Amygdala (tissue), 56 donors: Measurements from ENCODE around the gene CDYL2.
A peak's percentile ranks its signal among the peaks of the same experiment; 100 is the strongest.
"Not testable (repeated sequence)": the region's sequence is repeated elsewhere in the genome, so short reads cannot be mapped to it uniquely, and the experiment has no call there.

Experiments used
- DNase-seq, 56 donors: peaks; one replicate each; lab custom pipeline; 2025; lab: John Stamatoyannopoulos, UW

Gene CDYL2, protein sequence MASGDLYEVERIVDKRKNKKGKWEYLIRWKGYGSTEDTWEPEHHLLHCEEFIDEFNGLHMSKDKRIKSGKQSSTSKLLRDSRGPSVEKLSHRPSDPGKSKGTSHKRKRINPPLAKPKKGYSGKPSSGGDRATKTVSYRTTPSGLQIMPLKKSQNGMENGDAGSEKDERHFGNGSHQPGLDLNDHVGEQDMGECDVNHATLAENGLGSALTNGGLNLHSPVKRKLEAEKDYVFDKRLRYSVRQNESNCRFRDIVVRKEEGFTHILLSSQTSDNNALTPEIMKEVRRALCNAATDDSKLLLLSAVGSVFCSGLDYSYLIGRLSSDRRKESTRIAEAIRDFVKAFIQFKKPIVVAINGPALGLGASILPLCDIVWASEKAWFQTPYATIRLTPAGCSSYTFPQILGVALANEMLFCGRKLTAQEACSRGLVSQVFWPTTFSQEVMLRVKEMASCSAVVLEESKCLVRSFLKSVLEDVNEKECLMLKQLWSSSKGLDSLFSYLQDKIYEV

DNA sequence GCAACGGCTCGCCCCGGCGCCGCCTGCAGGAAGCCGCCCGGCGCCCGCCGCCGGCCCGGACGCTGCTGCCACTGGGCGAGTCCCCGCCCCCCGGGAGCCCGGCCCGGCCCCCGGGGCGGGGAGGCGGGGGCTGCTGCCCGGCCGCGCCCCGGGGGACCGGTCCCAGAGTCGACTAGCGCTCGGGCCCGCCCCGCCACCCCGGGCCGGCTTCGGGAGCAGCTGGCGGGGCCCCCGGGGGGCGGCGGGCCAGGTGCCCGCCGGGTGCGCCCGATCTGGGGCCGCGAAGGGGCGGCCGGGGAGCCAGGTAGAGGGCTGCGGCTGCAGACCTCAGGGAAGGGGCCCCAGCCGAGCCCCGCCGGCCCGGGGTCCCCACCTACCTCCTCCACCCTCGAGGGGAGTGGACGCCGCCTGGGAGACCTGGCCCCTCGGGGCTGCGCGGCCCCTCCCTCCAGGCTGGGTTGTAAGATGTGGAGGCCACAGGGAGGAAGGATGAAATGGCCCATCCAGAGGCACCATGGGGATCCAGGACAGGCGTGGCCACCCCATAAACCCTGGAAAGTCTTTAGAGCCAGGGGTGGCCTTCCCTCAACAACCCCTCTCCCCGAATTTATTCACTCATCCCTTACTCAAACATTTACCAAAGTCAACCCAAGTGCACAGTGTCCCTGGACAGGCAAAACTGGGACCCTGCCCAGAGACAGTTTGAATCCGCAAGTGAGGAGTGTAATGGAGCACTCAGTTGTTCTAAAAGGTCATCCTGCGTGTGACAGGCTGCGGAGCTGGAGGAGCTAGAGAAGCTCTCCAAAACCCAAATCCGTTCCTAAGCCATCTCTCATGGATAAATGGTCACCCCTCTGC lies at the start of gene CDYL2:
Gene CDYL2, minus strand, starts transcription at position 73 of the 858 bp plus-strand sequence. CDS start 425 bp downstream, outside the sequence.
- DNase-seq, result peak in 5 of 56 donors; percentile 37 to 51 (median 45)

DNA sequence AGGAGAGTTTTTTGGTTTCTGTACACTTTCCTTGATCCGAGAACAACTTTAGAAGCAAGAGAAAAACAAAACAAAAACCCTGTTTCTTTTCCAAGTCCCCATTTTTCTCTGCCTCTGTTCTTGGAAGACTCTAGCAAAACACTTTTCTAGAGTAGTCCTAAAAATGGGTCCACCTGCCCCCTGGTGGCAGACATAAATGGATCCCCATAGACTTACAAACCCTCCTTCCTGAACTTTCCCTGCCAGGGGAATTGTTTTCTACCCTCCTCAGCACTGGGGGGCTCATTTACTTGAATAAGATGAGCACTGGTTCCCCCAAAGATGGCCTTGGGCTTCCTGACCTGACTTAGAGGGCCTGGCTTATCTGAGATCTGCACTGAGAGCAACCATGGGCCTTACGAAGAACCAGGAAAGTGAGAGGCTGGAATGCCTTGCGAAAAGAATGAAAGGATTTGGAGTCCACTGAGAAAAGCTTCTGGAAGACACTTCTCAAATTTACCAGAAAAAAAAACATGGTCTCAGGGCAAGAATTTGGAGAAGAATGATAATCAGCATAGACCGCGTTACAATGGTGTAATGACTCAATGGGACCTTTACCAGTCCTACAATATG lies 48.0 kb upstream of the CDYL2 start:
- DNase-seq, result no peak

DNA sequence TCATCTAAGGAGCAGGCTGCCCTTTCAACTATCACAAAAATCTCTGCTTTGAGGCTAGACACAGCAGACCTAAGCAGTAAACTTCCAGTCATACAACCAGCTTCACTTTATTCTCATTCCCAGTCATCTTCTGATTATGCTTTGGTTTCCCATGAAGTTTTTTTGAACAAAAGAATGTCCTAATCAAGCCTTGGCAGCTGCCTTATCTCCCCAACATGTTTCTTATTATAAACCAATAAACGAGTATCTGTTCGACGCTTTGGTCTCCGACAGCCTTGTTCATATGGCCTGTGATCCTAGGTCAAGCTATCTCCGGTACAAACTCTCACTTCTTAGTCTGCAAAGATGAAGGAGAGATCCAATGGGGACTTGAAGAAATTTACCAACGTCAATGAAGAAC lies 47.4 kb upstream of the CDYL2 start:
- no peak for DNase-seq

DNA sequence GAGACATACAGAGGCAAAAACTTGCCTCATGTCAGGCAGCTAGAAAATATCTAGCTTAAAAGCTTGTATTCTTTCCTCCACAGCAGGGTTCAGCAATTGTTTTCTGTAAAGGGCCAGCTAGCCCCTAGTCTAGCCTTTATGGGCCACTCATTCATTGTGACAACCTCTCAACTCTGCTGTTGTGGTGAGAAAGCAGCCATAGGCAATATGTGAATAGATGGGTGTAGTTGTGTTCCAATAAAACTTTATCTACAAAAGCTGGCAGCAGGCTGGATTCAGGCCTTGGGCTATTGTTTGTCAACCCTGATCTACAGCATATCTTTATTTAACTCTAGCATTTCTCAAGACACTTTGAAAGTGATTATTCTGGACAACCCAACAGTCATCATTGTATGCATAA lies 46.4 kb upstream of the CDYL2 start:
- DNase-seq, result no peak

DNA sequence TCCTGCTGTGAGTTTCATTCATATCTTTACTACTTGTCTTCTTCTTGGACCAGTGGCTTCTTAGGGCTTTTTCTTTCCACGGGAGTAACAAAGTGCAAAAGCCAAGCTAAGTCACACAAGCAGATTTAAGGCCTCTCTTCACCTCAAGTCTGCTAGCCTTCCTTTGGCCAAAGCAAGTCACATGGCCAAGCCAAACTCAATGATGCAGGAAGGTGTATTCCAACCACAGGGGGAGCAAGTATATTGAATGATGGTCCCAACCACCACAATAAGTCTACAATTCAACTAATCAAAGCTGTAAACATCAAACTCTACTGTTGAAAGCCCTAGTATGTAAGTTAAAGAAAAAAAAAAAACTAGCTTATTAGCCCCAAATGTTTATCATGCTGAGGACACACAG lies 44.5 kb upstream of the CDYL2 start:
- DNase-seq, result no peak

DNA sequence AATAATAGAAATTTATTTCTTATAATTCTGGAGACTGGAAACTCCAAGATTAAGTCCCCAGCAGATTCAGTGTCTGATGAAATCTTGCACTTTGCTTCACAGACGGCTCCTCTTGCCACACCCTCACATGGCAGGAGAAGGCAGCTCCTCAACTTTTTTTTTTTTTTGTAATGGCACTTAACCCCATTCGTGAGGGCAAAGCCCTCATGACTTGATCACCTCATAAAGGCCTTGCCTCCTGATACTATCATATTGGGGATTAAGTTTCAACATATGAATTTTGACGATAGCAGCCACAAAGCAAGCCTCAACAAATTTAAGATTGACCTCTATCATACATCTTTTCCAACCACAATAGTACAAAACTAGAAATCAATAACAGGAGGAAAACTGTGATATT lies 42.3 kb upstream of the CDYL2 start:
- no peak for DNase-seq

DNA sequence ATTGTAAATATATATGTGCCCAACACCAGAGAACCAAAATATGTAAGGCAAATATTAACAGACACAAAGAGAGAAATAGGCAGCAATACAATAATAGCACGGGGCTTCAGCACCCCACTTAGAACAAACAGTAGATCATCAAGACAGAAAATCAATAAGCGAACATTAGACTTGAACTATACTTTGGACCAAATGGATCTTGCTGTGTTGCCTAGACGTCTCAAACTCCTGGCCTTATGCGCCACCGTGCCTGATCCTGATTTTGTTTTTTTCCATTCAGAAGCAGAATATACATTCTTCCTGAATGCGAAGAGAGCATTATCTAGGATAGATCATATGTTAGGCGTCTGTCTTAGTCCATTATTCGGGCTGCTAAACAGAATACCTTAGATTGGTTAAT lies 41.9 kb upstream of the CDYL2 start:
- no peak for DNase-seq

DNA sequence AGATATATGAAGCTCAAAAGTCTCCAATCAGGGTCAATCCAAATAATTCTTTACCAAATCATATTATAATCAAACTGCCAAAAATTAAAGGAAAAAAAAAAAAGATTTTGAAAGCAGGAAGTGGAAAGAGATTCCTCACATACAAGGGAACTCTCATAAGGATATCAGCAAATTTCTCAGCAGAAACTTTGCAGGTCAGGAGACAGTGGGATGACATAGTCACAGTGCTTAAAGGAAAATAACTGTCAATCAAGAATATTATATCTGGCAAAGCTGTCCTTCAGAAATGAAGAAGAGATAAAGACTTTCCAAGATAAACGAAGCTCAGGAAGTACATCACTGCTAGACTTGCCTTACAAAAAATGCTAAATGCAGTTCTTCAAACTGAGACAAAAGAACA lies 40.0 kb upstream of the CDYL2 start:
- DNase-seq, result no peak

DNA sequence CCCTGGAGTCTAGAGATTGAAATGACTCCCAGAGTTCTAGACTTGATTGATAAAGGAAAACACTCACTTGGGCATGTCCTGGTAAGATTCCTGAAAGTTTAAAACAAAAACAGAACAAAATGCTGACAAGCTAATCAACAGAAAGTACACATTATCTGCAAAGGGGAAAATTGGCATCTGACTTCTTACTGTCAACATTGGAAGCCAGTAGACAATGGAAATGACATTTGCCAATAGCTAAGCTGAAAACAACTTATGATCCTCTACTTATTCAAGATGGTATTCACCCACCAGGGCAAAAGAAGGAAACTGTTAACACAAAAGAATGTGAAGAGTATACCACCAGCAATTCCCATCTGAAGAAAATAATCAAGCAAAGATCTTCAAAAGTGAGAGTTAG lies 36.8 kb upstream of the CDYL2 start:
- DNase-seq, result no peak

DNA sequence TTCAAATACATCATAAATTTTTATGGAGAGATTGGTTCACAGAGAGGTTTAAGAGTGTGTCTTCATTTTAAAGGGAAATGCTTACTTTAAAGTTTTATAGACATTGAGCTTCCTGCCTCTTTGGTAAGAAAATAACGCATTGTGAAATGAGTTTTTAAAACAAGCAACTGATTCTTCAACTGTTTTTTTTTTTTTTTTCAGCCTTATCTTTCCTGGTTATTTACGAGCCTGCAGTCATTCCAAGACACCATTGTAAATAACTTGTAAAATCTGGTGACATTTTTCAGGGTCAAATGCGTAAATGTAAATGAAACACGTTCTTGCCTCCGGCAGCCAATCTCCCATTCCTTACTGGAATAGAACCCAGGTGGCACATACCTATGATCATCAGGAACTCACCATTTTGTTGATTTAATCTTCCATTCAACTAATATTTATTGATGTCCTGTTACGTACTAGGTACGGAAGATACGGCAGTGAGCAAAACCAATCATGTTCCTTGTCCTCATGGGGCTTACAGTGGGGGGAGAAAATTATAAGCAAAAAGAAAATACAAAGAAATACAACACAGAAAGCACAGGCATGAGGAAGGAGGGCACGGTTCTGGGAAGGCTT lies 33.2 kb upstream of the CDYL2 start:
- DNase-seq, result no peak

DNA sequence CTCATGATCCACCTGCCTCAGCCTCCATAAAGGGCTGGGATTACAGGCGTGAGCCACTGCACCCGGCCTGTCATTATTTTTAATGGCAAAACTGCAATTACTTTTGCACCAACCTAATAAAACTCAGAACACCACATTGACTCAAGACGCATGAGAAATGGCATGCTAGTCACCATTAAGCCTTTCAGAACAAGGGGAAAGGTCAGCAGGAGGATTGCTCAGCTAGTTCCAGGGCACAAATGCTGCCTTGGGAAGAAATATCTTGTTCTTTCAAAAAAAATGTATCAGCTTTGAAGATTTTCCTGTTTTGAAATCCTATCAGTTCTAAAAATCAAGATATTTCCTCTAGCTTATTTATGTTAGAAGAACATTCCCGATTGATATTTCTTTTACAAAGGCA lies 32.4 kb upstream of the CDYL2 start:
- DNase-seq, result no peak

DNA sequence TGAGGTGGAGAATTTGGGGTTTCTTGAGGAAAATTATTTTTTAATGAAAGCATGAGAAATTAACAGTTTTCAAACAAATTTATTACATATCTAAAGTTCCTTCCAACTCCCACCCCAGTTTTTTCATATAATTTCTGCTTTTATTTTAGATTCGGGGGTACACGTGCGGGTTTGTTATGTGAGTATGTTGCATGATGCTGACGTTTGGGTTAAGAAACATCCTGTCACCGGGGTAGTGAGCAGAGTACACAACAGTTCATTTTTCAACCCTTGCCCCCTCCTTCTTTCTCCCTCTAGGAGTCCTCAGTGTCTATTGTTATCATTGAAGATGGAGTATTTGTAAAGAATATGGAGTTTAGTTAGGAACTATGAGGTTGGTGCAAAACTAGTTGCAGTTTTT lies 31.8 kb upstream of the CDYL2 start:
- DNase-seq, result no peak

DNA sequence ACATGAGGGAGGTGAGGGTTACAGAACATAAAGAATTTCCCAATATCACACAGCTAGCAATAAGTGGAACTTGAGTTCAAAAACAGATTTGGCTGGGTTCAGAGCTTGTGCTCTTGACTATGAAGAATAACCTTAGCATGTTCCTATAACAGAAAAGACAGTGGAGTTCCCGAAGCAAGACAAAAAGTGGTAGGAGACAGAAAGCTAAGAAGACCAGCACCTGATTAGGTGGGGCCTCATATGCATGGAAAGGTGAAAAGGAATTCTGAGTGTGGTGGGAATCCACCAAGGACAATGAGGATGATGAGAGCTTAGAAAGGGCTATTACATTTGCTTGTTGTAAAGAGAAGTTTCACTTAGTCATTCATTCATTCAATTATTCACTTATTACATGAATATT lies 26.6 kb upstream of the CDYL2 start:
- no peak for DNase-seq

DNA sequence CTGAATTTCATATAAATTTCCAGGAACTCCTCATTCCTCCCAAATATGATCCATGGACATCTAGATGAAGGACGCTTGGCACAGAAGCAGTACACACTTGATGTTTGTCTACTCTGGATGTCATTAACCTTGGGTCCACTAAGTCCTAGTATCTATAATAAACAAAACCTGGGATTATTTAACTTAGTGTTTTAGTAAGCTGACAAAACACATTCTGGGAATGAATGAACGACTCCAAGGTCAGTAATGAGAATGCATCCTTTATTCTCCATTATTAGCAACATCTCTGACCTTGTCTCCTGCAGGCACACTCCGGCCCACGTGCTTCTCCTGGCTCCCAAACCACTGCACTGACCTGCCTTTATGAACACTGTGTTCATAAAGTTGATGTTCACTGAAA lies 24.1 kb upstream of the CDYL2 start:
- DNase-seq, result no peak

DNA sequence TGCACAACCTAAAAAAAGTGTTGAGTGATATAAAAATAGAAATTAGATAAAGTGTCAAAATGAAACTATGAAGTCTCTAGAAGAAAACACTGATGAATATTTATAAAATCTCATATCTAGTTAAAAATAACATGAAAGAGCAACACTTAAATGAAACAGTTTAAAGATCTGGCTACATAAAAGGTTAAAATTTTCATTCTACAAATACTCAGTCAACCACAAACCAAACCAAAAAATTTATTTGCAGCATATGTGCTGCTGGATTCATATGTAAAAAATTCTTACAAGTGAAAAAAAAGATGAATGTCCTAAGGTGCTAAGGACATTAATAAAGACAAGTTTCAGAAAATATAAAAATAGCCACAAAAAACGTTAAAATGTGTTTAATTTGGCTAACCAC lies 22.6 kb upstream of the CDYL2 start:
- no peak for DNase-seq

DNA sequence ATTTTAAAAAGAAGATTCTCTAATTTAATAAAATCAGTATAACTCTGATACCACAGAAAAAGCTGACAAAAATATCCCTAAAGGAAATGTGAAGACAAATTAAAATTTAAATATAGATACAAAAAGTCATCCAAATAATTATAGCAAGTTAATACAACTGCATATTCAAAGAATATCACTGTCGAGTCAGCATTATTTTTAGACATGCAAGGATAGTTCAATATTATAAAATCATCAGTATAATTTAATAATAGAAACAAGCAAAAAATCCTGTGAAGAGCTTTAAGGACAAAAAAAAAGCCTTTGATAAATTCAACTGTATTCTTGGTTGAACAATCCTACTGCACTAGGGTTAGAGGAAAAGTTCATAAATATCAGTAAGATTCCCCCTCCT lies 21.0 kb upstream of the CDYL2 start:
- DNase-seq, result no peak

DNA sequence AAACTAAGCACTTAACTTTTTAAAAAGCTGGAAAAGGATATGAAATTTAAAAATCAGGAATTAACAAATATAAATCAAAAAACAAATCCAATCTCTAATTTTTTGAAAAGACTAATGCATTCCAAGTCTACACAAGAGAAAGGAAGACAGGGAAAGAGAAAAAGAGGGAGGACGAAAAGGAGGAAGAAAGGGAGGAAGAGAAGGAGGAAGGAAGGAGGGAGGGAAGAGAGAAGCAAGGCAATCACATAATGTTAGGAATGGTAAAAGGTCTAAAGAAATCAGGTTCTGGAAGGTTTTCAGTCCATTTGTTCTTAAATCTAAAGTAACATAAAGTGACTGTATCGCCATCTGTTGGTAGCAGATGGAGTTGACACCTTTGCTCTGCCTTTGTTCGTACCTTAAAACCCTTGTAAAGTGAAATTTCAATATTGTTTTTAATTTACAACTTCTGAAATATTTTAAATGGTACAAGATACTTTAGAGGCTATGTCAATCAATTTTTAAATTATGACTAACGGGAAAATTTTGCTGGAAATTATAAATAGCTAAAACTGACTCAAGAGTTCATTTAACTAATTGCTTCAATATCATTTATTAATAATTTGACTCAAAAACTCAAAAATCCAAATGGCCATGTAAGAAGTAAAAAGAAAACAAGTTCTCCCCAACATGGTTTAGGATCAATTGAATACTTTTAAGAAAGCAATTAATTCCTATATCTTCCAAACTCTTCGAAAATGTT lies 20.4 kb upstream of the CDYL2 start:
- DNase-seq, result peak in 1 of 56 donors; percentile 20

DNA sequence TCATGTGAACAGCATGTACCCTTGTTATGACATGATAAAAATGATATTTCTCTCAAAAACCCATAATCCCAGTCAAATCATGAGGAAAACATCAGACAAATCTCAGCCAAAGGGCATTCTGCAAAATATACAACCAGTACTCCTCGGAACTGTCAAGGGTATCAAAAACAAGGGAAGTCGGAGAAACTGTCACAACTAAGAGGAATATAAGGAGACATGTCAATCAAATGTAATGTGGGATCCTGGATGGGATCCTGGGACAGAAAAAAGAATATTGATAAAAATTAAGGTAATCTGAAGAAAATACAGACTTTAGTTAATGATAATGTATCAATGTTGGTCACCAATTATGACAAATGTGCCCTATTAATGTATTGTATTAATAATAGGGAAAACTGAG lies 15.6 kb upstream of the CDYL2 start:
- no peak for DNase-seq

DNA sequence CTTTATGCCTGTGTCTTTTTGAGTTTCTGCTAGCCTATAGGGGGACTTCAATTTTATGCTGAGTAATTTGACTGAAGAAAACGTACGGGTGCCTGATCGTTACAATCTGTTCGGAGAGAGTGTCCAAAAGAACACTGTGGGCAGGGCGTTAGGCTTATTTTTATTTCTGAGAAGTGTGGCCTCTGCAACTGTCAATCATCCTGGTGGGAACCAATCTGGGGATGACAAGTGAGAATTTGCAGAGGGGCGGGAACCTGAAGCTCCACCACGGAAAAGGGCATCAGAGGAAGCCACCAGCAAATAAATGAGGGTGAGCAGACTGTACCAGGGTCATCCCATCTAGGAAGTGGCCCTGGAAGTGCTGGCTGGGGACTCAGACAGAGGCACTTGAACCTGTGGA lies 12.0 kb upstream of the CDYL2 start:
- DNase-seq, result peak in 5 of 56 donors; percentile 1 to 11 (median 2)

DNA sequence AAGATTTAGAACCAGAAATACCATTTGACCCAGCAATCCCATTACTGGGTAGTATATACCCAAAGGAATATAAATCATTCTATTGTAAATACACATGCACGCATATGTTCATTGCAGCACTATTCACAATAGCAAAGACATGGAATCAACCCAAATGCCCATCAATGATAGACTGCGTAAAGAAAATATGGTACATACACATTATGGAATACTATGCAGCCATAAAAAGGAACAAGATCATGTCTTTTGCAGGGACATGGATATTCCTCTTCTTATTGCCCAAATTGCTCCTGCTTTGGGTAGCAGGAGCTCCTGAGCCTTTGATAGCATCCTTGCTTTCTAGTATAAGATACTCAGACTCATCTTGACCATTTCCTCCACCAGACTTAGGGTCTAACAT lies 10.9 kb upstream of the CDYL2 start:
- not testable (repeated sequence) for DNase-seq
